Breast epithelium (tissue), 4 donors: ENCODE results near the gene FYCO1. TPM values are rescaled to one million over a fixed set of nuclear protein-coding genes. Genes with fewer than 3 reads are reported as not detected.
A peak's percentile ranks its signal among the peaks of the same experiment; 100 is the strongest.
"Not testable (repeated sequence)": the region's sequence is repeated elsewhere in the genome, so short reads cannot be mapped to it uniquely, and the experiment has no call there.

ENCODE experiments used
- DNase-seq, 2 donors: peaks; one replicate each; pipeline ENCODE4 v3.0.0-alpha.2; 2019; ENCODE audit warnings: low spot score in 2 of 2
- H3K27ac ChIP-seq, 2 donors: fragments of 200-600 bp; sonication (generic) in 1 of 2; one replicate each; pipeline ENCODE4 v1.5.1; 2016 to 2019; ENCODE audit warnings: mild to moderate bottlenecking in 1 of 2
- H3K27me3 ChIP-seq, 2 donors: fragments of 200-600 bp; sonication (generic) in 1 of 2; one replicate each; pipeline versions ENCODE4 v1.5.1 to v1.6.0; 2017 to 2019; ENCODE audit warnings: control low read depth in 1 of 2, mild to moderate bottlenecking in 1 of 2
- H3K36me3 ChIP-seq: fragments of 200-600 bp; one replicate; pipeline ENCODE4 v1.5.1; 2019
- H3K4me1 ChIP-seq, 2 donors: fragments of 200-600 bp; sonication (generic); one replicate each; pipeline ENCODE4 v1.5.1; 2016 to 2019; ENCODE audit warnings: control low read depth in 1 of 2
- H3K4me3 ChIP-seq, 3 donors: fragments of 200-600 bp; sonication (generic); 1 replicate in 2 of 3; 2 replicates in 1 of 3; pipeline ENCODE4 v1.5.1; 2016 to 2019; ENCODE audit warnings: mild to moderate bottlenecking in 3 of 3, moderate library complexity in 2 of 3
- H3K9me3 ChIP-seq, 2 donors: fragments of 200-600 bp; sonication (generic) in 1 of 2; one replicate each; pipeline ENCODE4 v1.5.1; 2016 to 2019; ENCODE audit warnings: control low read depth in 1 of 2
- CTCF ChIP-seq, 3 donors: fragments of 450-650 bp; IDR thresholded peaks; one replicate each; pipeline ENCODE4 v1.5.1; 2016 to 2017; ENCODE audit warnings: antibody characterized with exemption in 3 of 3, mild to moderate bottlenecking in 3 of 3, moderate library complexity in 3 of 3
- POLR2A ChIP-seq: fragments of 450-650 bp; IDR thresholded peaks from one replicate; pipeline ENCODE4 v1.6.1; 2016; ENCODE audit warnings: antibody characterized with exemption, mild to moderate bottlenecking, moderate library complexity
- POLR2AphosphoS5 ChIP-seq, 3 donors: sonication (generic); formaldehyde crosslinking; IDR thresholded peaks; one replicate each; pipeline ENCODE4 v1.6.1; 2017; ENCODE audit warnings: antibody characterized with exemption in 3 of 3
- intact Hi-C: fragments of 100-400 bp; cut with DNase I; formaldehyde crosslinking; loops from one replicate; pipeline ENCODE4 v1.15.1; 2023; ENCODE audit warnings: low total_unique reads
- total RNA-seq, 3 donors: library from RNA; depleted of rRNA; stranded (reverse); fragments of >200 nt; gene quantifications; one replicate each; pipeline ENCODE4 v1.1.0, GENCODE V29; 2016

FYCO1 gene
- total RNA-seq, 3 donors from 2014 or later, result 40.7 to 48.2 (median 44.6) TPM

GRCh38 chr3:46007280-46007679 is 11.7 kb upstream of the FYCO1 start:
- DNase-seq, result no peak
- H3K27ac ChIP-seq, result peak overlapping the region; percentile 50 to 57
- H3K27me3 ChIP-seq, result no peaks in the 10 kb centered on the region
- H3K4me1 ChIP-seq, result no peaks in the 10 kb centered on the region
- H3K36me3 ChIP-seq, result no peaks in the 10 kb centered on the region
- no peak overlapping the region for H3K4me3 ChIP-seq
- TF ChIP-seq POLR2AphosphoS5 (IDR thresholded peaks at IDR 0.05) (no peak), CTCF (IDR thresholded peaks at IDR 0.05) (no peak), POLR2A (no peak)
- no peaks in the 10 kb centered on the region for H3K9me3 ChIP-seq
- intact Hi-C loops, result no loop called here

- Histone ChIP-seq H3K27ac (peak overlapping the region; percentile 50 to 57), H3K36me3 (no peaks in the 10 kb centered on the region), H3K9me3 (no peaks in the 10 kb centered on the region), H3K4me1 (no peaks in the 10 kb centered on the region), H3K27me3 (no peaks in the 10 kb centered on the region), H3K4me3 (no peak overlapping the region)
- TF ChIP-seq CTCF (IDR thresholded peaks at IDR 0.05) (no peak), POLR2AphosphoS5 (IDR thresholded peaks at IDR 0.05) (peak in 1 of 3 donors; percentile 34), POLR2A (no peak)
- intact Hi-C loops, result no loop called here
- no peak for DNase-seq
Observed at GRCh38 chr3:46006238-46007032, 10.8 kb upstream of the FYCO1 start.

- H3K9me3 ChIP-seq, H3K4me1 ChIP-seq, H3K27ac ChIP-seq, intact Hi-C loops, H3K27me3 ChIP-seq, H3K36me3 ChIP-seq, DNase-seq, H3K4me3 ChIP-seq: not testable (repeated sequence)
Observed at GRCh38 chr3:46003706-46004105, 8.1 kb upstream of the FYCO1 start.

- no peaks in the 10 kb centered on the region for H3K27me3 ChIP-seq
- intact Hi-C loops, result no loop called here
Observed at GRCh38 chr3:46001178-46001577, 5.6 kb upstream of the FYCO1 start.

GRCh38 chr3:45997942-45998341 is 2.3 kb upstream of the FYCO1 start:
- H3K36me3 ChIP-seq, result no peaks in the 10 kb centered on the region
- no peaks in the 10 kb centered on the region for H3K9me3 ChIP-seq
- no peak for TF ChIP-seq POLR2AphosphoS5 (IDR thresholded peaks at IDR 0.05)
- no peak for DNase-seq
- no peak overlapping the region for H3K4me3 ChIP-seq
- peaks cover 2 to 12% of the 10 kb centered on the region in 2 donors for H3K4me1 ChIP-seq
- H3K27ac ChIP-seq, result no peak overlapping the region
- H3K27me3 ChIP-seq, result no peaks in the 10 kb centered on the region
- intact Hi-C loops, result no loop called here

More at GRCh38 chr3:46001178-46001577, 5.6 kb upstream of the FYCO1 start:
- Histone ChIP-seq H3K4me3 (no peak overlapping the region), H3K9me3 (no peaks in the 10 kb centered on the region), H3K4me1 (peaks cover 0 to 5% of the 10 kb centered on the region in 2 donors), H3K27ac (no peak overlapping the region), H3K36me3 (no peaks in the 10 kb centered on the region)
- no peak for DNase-seq
- TF ChIP-seq POLR2AphosphoS5 (IDR thresholded peaks at IDR 0.05), result no peak
- no peak for TF ChIP-seq POLR2A
- TF ChIP-seq CTCF (IDR thresholded peaks at IDR 0.05), result no peak

GRCh38 chr3:45997499-45997898 is 1.9 kb upstream of the FYCO1 start:
- H3K4me3 ChIP-seq, H3K9me3 ChIP-seq, DNase-seq, H3K27me3 ChIP-seq, H3K27ac ChIP-seq, intact Hi-C loops, H3K36me3 ChIP-seq: not testable (repeated sequence)
- H3K4me1 ChIP-seq, result peaks cover 5 to 12% of the 10 kb centered on the region in 2 donors
